NCI-H128 (cell line): Measurements from ENCODE around the gene PRCC.
"Not testable (repeated sequence)": the region's sequence is repeated elsewhere in the genome, so short reads cannot be mapped to it uniquely, and the experiment has no call there.

Experiments used
- DNase-seq: peaks from one replicate; lab custom pipeline; 2025; ENCODE audit not compliant: unreplicated experiment; lab: John Stamatoyannopoulos, UW

The PRCC gene

DNA sequence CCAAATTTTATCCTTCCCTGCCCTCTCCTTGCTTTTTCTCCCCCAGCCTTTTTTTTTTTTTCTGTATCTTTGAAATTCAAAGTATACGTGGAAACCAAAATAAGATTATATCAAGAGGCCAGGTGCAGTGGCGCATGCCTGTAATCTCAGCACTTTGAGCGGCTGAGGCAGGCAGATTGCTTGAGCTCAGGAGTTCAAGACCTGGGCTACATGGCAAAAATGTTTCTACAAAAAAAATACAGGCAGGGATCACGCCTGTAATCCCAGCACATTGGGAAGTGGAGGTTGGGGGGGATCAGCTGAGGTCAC, 6.6 kb upstream of the PRCC start:
- no peak for DNase-seq

DNA sequence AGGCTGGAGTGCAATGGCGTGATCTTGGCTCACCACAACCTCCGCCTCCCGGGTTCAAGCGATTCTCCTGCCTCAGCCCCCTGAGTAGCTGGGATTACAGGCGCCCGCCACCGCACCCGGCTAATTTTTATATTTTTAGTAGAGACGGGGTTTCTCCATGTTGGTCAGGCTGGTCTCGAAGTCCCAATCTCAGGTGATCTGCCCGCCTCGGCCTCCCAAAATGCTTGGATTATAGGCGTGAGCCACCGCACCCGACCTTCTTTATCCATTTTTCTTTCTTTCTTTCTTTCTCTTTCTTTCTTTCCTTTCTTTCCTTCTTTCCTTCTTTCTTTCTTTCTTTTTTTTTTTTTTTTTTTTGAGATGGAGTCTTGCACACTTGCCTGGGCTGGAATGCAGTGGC, 2.2 kb upstream of the PRCC start:
- DNase-seq: not testable (repeated sequence)

DNA sequence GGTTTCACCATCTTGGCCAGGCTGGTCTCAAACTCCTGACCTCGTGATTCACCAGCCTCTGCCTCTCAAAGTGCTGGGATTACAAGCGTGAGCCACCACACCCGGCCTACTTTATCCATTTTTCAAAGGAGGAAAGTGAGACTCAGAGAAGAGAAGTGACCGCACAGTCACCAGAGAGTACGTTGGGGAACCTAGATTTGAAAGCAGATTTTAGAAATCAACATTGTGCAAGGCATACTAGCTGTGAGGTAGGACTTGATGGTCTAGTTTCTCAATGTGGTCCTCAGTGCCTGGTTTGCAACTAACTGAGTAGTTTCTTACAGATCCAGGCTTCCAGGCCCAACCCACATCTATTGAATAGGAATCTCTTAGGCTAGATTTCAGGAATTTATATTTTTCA, 1.7 kb upstream of the PRCC start:
- DNase-seq: no peak

DNA sequence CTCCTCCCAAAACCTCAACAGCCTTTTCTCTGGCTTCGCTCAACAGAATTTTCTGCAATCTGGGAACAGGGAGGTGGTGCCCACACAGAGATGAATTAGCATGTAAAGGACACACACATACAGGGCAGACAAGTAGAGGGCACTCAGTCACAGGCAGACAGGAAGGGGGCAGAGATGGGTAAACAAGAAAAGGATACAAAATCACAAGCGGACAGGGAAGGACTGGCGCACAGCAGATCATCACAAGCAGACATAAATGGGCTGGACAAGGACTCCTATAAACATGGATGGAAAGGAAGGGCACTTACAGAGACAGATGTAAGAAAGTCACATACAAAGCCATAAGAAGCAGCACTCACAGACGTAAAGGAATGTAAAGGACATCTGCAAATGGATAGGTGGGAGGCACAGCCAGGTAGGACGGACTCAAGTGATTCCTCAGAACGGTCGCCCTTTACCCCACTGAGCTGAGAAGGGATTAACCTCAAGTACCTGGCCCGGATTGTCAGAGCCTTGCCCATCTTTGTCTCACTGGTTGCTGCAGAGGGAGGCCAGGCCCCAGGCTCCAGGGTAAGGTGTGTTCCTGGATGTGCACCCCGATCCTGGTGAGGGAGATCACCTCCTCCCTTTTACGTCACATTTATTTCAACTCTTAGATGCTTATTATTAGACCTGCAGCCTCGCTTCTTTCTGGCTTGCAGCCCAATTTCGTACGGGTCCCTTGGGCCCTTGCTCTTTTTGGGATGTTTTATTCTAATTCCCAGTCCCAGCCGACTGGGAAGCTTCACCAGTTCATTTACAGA, 836 bp upstream of the PRCC start:
- no peak for DNase-seq

DNA sequence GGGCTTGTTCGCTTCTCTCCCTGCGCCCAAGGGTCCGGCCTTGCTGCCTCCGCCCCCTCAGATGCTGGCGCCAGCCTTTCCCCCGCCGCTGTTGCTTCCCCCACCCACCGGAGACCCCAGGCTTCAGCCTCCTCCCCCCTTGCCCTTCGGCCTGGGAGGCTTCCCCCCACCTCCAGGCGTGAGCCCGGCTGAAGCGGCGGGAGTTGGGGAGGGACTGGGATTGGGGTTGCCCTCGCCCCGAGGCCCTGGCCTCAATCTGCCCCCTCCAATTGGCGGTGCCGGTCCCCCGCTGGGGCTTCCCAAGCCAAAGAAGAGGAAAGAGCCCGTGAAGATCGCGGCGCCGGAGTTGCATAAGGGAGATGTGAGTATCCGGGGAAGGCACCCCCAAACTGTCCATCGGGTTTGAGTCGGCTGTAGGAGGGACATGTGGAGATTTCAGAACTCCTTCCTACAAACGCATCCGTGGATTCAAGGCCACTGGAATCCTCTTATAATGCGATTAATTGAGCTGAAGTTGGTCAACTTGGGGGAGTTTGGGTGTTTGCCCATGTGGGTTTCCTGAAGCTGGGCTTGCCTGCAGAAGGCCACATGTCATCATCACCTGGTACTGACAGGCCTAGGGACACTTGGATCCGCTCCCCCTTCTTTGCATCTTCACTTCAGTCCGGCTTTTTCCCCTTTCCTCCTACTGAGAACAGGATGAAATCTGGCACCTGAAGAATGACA, 707 bp downstream of the PRCC start:
- DNase-seq: no peak

DNA sequence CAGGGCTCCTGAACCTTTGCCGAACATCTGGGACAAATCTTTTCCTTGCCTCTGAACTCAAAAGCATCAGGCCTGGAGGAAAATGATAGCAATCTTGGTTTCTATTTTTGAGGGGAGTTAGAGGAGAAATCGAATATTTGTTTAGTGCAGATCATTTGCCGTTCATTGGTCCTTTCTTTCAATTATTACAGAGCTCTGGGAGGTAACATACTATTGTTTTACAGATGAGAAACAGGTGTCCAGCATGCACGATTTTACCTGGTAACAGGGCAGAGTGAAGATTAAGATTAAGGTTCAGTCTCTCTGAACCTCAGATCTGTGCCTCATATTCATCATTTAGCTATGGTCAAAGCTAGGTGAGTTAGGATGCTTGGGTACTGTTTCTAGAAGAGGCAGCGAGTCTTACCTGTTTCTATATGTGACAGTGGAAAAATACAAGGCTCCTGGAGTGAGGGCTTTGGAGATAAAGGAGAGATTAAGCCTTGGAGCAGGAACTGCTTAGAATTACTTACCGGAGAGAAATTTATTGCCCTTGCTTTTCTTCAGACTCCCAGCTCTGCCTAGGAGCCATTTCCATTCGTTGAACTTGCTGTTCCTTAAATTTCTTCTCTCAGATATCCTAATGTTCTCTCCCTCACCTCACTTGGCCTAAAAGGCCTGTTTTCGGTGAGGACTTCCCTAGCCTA, 1.4 kb downstream of the PRCC start:
- no peak for DNase-seq

DNA sequence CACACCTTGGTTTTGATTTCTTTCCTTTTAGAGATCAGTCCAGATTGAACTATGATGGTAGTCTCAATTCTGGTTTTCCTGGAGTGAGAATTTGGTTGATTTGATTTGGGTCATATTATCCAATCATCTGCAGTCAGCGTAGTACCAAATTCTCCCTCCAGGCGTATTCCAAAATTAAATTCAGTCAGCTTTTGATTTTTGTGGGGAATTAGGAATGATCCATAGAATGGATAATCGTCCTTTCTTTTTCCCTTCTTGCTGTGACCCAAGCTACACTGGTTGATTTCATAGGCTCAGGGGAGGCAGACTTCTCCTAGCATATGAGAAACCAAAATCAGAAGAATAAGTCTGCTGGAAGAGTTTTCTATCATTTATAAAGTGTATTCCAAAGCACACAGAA, 4.9 kb downstream of the PRCC start:
- no peak for DNase-seq

DNA sequence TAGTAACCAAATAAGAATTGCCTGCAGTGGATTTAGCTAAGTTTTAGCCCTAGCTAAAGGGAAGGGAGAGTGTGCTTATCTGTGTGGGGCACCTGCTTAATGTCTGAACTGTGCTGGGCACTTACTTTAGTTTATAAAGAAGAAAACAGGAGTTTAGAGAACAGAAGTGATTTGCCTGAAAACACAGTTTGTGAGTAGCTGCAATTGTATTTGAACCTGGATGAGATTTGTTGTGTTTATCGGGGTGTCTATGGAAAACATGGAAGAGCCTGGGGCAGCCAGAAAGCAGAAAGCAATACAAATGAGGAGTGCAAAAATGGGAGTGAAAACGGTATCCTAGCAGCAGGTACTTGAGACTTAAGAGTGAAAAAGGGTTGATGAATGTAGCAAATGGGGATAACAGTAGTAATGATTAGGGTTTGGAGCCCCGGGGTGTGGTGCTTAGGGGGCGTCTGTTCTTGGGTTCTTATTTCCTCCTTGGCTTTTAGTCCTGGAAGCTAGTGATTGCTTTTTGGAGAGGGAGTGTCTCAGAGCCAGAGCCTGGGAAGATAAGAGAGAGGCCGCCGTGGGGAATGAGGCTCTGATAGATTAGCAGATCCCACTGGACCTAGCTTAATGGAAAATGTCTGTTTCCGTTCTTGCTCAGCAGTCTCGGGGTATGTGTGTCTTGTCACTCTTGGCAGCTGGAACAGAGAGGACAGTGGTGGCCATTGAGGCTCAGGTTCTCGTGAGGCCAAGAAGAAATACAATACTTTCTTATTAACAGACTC, 5.6 kb downstream of the PRCC start:
- no peak for DNase-seq

DNA sequence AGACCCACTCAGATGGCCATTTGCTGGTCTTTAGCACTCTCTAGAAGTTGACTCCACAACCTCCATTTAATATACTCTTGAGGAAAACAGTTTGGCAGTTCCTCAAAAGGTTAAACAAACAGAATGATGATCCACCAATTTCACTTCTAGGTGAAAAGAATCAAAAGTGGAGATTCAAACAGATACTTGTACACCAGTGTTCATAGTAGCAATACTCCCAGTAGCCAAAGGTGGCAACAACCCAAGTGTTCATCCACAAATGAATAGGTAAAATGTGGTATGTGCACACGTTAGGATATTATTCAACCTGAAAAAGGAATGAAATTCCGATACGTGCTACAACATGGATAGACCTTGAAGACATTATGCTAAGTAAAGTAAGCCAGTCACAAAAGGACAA, 6.3 kb downstream of the PRCC start:
- DNase-seq: no peak

DNA sequence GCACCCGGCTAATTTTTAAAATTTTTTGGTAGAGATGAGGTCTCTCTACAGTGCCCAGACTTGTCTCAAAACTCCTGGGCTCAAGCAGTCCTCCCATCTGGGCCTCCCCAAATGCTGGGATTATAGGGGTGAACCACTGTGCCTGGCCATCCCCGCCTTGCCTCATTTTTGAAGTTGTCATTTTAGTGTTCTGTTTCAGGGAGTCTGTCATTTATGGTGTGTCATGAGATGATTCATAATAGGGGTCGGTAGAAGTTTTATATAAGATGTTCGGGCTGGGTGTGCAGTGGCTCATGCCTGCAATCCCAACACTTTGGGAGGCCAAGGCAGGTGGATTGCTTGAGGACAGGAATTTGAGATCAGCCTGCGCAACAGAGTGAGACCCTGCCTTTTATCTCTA, 8.5 kb downstream of the PRCC start:
- DNase-seq: no peak

DNA sequence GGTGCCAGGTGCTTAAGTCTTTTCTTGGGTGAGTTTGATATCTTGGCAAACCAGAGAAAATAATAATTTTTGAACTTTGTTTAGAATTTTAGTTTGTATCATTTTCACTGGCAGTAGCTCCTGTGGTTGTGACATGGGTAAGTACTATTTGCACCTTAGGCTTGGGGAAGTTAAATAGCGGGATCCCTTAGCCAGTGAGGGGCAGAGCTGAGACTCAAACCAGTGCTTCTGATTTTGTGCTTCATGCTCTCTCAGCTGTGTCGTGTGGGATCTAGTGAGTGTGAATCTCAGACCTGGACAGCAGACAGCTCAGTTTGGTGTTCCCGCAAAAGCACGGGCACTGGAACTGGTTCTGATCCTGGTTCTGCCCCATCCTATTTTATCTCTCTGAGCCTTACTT, 9.6 kb downstream of the PRCC start:
- DNase-seq: no peak

DNA sequence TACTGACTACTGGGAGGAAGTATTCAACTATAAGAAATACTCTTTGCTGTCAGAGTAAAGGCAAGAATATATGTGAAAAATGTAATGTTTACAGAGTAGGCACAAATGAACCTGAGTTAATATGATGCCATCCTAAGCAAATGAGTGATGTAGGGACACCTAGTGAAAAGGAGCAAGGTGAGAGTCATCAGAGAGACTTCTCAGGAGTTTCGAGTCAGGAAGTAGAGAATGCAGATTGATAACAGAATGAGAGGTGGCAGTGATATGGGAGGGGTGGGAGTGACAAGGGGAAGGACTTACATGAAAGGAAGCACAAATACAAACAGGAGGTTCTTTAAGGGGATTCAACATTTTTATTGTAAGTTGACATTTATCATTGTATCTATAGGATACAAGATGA, 10.2 kb downstream of the PRCC start:
- DNase-seq: no peak

DNA sequence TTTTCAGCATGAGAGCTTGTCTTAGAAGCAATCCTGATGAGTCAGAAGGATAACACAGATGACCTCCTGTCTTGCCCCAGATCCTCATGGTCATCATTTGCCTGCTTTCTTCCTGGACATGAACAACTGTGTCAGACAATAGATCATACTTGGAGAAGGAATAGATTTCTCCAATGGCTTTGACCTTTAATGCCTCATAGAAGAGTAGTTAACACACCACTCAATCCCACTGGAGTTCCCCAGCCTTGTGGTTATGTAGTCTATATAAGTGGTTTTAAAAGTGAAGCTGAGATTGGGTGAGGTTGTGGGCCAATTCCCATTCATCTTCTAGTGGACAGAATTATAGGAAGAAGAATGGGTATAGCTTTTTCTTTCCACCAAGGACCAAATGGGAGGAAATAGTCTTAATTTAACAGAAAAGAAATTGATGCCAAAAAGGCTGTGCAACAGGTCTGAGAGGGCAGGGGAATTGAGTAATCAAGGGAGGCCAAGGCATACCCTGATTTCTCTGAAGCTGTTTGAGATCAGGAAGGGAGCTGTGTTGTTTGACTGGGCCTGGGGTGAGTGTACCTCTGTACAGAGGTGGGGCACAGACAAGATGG, 14.4 kb downstream of the PRCC start:
- DNase-seq: no peak

DNA sequence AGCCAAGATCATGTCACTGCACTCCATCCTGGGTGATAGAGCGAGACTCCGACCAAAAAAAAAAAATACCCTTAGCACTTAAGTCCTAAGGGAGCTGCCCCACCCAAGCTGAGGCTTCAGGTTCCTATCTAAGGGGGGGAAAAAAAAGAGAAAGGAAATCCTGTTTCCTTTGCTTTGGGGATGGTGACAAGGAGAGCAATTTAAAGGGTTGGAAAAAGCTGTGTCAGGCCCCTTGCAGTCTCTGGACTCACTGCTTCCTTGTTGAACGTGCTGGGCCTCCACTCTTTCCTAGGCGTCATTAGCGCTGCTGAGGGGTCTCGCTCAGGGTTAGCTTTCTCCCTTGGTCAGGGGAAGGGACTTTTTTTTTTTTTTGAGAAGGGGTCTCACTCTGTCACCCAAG, 18.1 kb downstream of the PRCC start:
- DNase-seq: no peak

DNA sequence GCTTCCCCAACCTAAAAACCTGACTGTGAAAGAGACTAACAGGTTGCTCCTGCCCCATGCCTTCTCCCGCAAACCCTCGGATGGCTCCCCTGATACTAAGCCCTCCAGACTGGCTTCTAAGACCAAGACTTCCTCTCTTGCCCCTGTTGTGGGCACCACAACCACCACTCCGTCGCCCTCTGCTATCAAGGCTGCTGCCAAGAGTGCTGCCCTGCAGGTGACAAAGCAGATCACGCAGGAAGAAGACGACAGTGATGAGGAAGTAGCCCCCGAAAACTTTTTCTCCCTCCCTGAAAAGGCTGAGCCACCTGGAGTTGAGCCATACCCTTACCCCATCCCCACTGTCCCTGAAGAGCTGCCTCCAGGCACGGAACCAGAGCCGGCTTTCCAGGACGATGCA, 19.3 kb downstream of the PRCC start:
- no peak for DNase-seq

DNA sequence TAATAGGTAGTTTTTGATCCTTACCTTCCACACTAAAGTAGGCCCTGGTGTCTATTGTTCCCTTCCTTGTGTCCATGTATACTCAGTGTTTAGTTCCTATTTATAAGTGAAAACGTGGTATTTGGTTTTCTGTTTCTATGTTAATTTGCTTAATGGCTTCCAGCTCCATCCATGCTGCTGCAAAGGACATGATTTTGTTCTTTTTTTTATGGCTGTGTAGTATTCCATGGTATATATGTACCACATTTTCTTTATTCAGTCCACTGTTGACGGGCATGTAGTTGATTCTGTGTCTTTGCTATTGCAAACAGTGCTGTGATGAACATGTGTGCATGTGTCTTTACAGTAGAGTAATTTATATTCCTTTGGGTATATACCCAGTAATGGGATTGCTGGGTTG, 20.8 kb downstream of the PRCC start:
- DNase-seq: no peak

DNA sequence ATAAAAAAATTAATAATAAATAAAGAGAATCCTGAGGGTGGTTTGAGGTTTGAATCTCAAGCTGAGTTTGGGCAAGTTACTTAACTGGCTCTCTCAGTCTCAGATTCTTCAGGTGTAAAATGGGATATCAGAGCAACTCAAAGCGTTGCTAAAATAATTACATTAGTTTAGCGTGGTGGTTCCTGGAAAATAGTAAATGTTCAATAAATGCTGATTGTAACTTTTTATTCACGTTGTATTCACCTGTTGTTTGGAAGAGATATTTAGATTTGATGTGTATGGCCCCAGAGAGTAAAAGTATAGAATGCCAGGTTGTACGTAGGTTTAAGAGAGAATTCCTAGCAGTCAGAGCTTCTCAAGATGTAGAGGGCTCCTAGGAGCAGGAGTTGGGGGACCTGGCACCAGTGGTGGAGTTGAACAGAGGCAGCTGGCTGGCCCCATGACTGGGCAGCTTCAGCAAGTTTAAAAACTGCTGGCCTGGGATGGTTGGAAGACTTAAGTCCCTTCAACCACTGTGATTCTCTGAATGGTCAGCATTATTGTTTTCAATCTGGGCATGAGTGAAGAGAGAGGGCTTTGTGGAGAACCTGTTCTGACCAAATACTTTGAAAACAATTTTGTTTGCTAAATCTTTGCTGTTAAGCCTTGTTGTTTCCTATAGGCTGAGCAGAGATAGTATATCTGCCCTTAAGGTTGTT, 22.4 kb downstream of the PRCC start:
- DNase-seq: no peak

DNA sequence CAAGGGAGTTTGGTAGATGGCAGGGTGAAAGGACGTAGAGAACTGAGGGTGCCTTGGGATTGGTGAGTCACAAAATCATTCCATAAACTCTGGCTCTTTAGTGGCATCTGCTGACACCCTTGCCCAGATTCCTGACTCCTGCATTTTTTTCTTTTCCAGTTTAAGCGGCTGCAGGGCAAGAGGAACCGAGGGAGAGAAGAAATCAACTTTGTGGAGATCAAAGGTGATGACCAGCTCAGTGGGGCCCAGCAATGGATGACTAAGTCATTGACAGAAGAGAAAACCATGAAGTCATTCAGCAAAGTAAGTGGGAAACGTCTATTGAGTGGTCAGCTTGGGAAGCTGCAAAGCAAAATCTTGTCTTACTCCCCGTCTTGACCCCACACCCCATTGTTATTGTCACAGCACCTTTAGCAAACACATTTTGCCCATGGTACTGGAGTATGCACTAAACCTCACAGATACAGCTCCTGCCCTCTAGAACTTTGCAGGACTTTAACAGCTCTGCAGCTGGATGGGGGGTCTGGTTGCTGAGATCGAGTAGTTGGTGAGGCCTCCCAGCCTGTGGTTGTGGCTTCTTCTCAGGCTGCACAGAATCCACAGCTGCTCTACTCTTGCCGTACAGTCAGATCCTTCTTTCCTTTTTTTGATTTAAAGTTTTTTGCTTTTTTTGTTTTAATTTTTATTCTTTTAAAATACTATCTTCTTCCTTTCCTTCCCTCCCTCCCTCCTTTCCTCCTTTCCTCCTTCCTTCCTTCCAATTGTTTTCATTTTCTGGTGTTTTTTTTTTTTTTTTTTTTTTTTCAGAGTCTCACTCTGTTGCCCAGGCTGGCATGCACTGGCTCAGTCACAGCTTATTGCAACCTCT, 27.4 kb downstream of the PRCC start:
- no peak for DNase-seq

DNA sequence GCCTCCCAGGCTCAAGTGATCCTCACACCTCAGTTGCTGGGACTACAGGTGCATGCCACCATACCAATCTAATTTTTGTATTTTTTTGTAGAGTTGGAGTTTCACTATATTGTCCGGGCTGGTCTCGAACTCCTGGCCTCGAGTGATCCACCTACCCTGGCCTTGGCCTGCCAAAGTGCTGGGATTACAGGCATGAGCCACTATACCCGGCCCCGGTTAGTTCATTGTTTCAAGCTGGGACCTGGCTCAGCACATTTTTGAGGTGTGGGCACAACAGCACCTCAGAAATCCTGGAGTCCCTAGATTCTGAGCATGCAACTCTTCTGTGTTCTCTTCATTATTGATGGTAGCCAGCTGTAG, 28.0 kb downstream of the PRCC start:
- DNase-seq: no peak

DNA sequence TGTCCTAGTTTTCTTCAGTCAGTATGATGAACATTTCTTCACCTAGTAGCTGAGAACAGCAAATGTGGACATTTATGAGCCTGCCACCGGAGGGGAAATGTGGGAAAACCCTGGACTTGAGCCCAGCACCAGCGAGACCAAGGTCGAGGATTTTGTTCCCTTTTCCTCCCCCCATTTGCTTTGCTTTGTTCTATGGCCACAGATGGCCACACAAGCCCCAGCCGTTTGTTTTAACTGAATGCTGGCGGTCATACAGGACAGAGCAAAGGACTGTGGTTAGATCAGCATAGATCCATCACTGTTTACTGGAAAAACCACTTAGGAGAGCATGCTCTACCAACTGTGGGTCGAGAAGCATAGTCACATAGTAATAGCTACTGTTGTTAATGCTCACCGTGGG, 28.5 kb downstream of the PRCC start:
- DNase-seq: no peak
